Suprapubic skin (tissue), 4 donors: ENCODE results near the gene SPRY4.

Experiments
- CTCF ChIP-seq, 2 donors: fragments of 200-600 bp in 1 of 2; fragments of 450-650 bp in 1 of 2; sonication (generic) in 1 of 2; IDR thresholded peaks; one replicate each; pipeline ENCODE4 v1.5.1; 2016 to 2019; ENCODE audit warnings: antibody characterized with exemption in 2 of 2, mild to moderate bottlenecking in 1 of 2, moderate library complexity in 1 of 2
- EP300 ChIP-seq: sonication (generic); formaldehyde crosslinking; IDR thresholded peaks from one replicate; pipeline ENCODE4 v1.6.1; 2017; ENCODE audit warnings: antibody characterized with exemption
- POLR2A ChIP-seq, 2 donors: fragments of 450-650 bp; IDR thresholded peaks; one replicate each; pipeline ENCODE4 v1.6.1; 2017; ENCODE audit warnings: antibody characterized with exemption in 2 of 2, mild to moderate bottlenecking in 2 of 2, moderate library complexity in 2 of 2
- POLR2AphosphoS5 ChIP-seq, 3 donors: sonication (generic); formaldehyde crosslinking; IDR thresholded peaks; one replicate each; pipeline ENCODE4 v1.6.1; 2017; ENCODE audit warnings: antibody characterized with exemption in 3 of 3

GRCh38 chr5:142360607-142361120, 35.8 kb upstream of the SPRY4 start:
- TF ChIP-seq CTCF (IDR thresholded peaks at IDR 0.05) (no peak), POLR2A (IDR thresholded peaks at IDR 0.05) (no peak), EP300 (no peak), POLR2AphosphoS5 (IDR thresholded peaks at IDR 0.05) (no peak)
